GM19351 (cell line): ENCODE results near the gene PLAC1.

Source experiments
- ATAC-seq: cut with Tn5 transposase; IDR thresholded peaks from one replicate; pipeline ENCODE4 v1.9.1; 2021; ENCODE audit warnings: mild to moderate bottlenecking, moderate library complexity; ENCODE audit not compliant: unreplicated experiment

PLAC1 gene, protein sequence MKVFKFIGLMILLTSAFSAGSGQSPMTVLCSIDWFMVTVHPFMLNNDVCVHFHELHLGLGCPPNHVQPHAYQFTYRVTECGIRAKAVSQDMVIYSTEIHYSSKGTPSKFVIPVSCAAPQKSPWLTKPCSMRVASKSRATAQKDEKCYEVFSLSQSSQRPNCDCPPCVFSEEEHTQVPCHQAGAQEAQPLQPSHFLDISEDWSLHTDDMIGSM

DNA sequence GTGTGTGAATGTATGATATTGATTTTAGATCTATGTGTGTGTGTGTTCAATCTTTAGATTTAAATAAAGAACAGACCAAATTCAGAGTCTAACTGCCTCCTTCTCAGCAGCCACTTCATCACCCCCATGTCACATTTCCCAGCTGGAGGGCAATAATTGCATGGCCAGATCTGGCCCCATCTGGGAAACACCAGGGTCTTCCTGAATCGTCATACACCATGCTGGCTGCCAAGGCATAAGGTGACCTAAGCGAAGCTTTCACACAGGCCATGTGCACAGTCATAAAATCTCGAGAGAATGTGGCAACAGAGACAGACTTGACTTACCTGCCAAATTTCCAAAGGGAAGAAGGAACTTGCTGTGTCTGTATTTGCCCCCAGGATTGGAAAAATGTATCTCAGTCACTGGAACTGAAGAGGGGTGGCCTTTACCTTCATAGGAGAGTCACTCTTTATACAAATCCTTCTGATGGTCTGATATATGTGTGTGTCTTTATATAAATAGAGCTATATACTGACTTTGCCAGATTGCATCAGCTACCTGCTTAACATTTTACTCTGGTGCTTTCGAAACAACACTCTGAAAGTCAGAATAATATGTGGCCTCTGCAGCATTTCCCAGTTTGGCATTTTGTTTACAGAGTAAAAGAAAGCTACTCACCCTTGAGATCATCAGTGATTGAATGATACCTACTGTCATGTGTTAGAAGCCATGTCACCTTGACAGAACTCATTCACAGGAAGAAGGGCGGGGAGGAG lies at the start of gene PLAC1:
PLAC1 (minus strand) TSS at position 470 of the 758 bp plus-strand sequence. CDS start 91,789 bp downstream, outside the sequence.
- no peak for ATAC-seq

- no peak for ATAC-seq
Measured at GRCh38 chrX:134706138-134706537, 47.9 kb upstream of the PLAC1 start.

DNA sequence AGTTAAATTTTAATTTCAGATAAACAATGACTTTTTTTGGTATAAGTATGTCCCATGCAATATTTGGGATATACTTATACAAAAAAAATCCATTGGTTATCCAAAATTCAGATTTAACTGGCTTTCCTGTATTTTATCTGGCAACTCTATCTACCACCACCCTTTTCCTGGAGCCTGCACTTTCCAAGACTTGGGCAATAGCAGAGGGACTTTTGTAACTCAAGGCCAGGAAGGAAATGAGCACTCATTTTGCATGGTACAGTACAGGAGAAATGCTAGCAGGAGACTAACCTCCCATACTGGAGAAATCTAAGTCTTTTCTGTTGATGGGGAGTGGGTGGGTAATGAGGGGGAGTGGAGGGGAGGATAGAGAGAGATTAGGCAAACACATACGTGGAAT lies 37.7 kb upstream of the PLAC1 start:
- ATAC-seq, result no peak

DNA sequence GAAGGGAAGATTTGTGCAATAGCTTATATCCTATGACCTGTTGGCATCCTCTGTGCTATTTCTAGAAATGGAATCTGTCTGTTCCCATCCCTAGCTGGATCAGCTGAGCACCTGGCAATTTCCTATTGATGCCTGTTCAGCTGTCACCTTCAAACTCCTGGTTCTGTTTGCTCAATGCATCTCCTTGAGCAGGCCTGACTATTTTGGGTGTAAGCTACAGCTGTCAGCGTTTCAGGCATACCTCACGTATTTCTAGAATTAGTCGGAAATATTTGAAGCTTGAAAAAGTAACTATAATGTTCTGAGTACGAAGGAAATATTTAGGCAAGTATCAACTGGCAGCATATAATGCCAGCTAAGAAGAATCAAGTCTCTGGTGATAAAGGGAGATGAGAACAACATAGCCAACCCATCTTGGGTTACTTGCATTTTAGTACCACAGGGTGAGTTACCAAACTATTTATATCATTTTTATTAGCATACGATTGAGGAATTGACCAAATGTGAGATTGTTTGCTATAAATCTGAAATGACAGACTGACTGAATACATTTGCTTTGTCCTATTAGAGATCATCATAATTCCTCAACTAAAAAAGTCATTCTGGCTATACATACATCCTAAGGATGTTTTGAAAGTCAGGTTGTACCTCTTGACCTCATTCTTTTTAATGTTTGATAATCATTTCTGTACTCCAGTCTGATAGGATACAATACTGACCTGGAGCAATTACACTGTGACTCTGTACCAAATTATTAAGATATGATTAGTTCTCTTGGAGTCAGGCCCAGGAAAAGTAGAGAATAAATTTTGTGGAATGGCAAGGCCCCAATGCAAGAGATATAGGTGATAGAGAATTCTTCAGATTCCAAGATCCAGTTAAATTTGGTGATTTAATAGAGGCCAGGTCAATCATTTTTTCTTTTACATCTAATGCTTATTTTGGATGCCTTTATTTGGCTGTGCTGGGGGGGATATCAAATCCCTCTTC lies 36.4 kb upstream of the PLAC1 start:
- ATAC-seq, result no peak

GRCh38 chrX:134693644-134694043 lies 35.4 kb upstream of the PLAC1 start:
- no peak for ATAC-seq

GRCh38 chrX:134692990-134693389 lies 34.7 kb upstream of the PLAC1 start:
- no peak for ATAC-seq

DNA sequence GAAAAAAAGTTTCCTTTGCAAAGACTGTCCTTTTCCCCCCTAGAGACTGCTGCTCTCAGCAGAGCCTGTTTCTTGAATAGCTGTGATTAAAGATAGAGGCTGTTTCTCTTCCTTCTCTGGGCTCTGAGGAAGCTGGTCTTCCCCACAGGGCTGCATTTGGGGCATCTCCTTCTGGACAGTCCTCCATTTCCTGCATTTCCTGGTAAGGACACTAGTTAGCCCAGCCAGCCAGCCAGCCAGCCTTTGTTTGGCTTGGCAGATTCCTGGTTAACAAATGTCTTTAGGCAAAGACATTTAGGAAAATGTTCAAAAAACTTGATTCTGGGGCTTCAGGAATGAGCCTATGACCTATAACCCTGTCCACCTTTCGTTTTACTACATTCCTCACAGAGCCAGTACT lies 34.0 kb upstream of the PLAC1 start:
- ATAC-seq, result no peak

- no peak for ATAC-seq
Measured at GRCh38 chrX:134691453-134691852, 33.2 kb upstream of the PLAC1 start.

GRCh38 chrX:134688839-134689238 lies 30.6 kb upstream of the PLAC1 start:
- ATAC-seq, result no peak

GRCh38 chrX:134688031-134688823 lies 30.0 kb upstream of the PLAC1 start:
- no peak for ATAC-seq

DNA sequence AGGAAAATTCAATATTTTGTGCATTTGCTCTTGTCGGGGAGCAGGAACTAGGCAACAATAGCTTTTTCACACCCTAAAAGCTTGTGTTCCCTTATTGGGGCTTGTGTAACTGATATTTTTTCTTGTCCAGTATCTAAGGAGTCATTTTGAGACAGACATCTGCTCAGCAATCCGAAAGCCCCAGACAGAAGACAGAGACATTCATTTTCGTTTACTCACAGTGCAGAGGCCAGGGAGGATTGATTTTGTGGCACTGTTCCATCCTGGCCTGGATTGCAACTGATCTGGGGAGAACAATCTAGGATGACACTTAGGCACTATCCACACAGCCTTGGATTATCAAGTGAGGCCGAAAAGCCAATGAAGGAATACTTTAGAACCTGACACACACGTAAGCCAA lies 27.4 kb upstream of the PLAC1 start:
- ATAC-seq, result peak; percentile 59

GRCh38 chrX:134684956-134685355 lies 26.7 kb upstream of the PLAC1 start:
- ATAC-seq, result no peak

- ATAC-seq, result no peak
Measured at GRCh38 chrX:134683351-134684005, 25.2 kb upstream of the PLAC1 start.

DNA sequence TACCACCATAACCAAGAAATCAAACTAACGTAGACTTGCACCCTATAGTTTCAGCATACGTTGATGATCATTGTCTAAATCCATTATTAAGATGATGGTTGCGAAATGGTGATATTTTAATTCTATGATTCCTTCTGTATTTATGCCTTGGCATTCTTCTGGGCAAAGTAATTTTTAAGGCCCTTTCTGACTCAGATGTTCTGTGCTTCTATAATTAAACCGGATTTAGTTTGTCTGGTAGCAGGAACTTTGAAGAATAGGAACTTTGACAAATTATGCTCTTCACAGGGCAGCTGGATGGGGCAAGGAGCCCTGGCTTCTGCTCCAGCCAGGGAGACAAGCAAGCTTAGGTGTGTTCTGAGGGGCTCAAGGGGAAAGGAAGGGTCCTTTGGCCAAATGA lies 23.8 kb upstream of the PLAC1 start:
- ATAC-seq, result no peak

- ATAC-seq, result peak; percentile 91
Measured at GRCh38 chrX:134679644-134680043, 21.4 kb upstream of the PLAC1 start.

DNA sequence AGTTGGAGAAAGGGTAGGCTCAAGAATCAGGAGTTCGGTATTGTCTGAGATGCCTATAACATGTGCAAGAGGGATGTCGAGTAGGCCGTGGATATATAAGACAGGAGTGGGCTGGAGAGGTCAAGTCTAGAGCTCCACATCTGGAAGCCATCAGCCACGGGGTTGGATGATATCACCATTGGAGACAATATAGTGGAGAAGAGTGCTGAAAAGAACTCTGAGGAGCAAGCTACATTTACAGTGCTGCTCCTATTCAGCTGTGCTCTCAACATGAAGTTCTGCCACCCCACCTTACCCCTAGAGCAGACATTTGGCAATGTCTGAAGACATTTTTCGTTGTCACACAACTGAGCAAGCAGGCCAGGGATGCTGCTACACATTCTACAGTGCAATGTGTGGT lies 20.9 kb upstream of the PLAC1 start:
- peak; percentile 34 for ATAC-seq

GRCh38 chrX:134677332-134677731 lies 19.1 kb upstream of the PLAC1 start:
- ATAC-seq, result no peak

- no peak for ATAC-seq
Measured at GRCh38 chrX:134676436-134676835, 18.2 kb upstream of the PLAC1 start.

- no peak for ATAC-seq
Measured at GRCh38 chrX:134673123-134673522, 14.9 kb upstream of the PLAC1 start.

DNA sequence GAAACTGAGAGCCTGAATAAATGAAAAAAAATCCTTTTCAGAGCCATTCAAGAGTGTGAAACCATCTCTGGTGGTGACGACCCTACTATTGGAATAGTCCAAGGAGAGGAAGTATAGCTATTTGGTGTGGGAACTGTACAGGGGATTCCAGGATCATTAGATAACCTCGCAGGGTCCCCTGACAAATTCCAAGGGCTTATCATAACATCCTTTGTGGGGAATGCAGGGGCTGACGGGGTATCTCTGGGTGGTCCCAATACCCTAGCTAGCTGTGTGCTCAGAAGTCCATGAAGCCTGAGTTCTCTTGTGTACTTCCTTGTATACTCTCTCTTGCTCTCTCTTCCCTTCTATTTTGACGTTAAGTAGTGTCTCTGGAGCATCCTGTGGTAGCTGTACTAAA lies 13.8 kb upstream of the PLAC1 start:
- no peak for ATAC-seq
